ENCODE measurements around the gene IL34. TPM values are rescaled to one million over a fixed set of nuclear protein-coding genes. Genes with fewer than 3 reads are reported as not detected.

The IL34 gene
- total RNA-seq, 1 experiment from 2014 or later = 4.4 TPM

- Histone ChIP-seq H3K23ac (ENCODE audit: insufficient read length, low read depth, low read length) (no peak overlapping the region), H3K4me2 (ENCODE audit: insufficient read depth, insufficient read length, low read length) (no peak overlapping the region), H4K8ac (replicated peaks; ENCODE audit: insufficient read length, low read depth, low read length) (no peak overlapping the region), H2AK5ac (ENCODE audit: insufficient read length, low read length) (no peak overlapping the region), H3K14ac (ENCODE audit: insufficient read depth, low read length) (peak overlapping the region; percentile 27), H3K18ac (ENCODE audit: insufficient read length, low read depth, low read length) (peak overlapping the region; percentile 45), H3K4ac (ENCODE audit: low read depth, low read length) (no peak overlapping the region), H3K4me1 (ENCODE audit: insufficient read depth, low read length) (no peaks in the 10 kb centered on the region; the same call in 1 of the 2 replicates), H2BK20ac (ENCODE audit: low read depth, low read length, poor library complexity, severe bottlenecking) (no peak overlapping the region), H3K79me1 (ENCODE audit: insufficient read depth, low read depth, low read length, poor library complexity, severe bottlenecking) (no peaks in the 10 kb centered on the region), H2BK120ac (ENCODE audit: low read depth, low read length, poor library complexity, severe bottlenecking) (no peak overlapping the region), H3K9ac (ENCODE audit: extremely low read depth, insufficient read length, low read length) (no peak overlapping the region), H3K27me3 (ENCODE audit: insufficient read depth, low read length) (no peaks in the 10 kb centered on the region), H3K9me3 (ENCODE audit: control insufficient read depth, low read depth, low read length) (no peaks in the 10 kb centered on the region), H3K27ac (ENCODE audit: insufficient read length, low read depth, low read length) (no peak overlapping the region), H2BK15ac (ENCODE audit: low read depth, low read length) (no peak overlapping the region), H4K5ac (ENCODE audit: insufficient read length, low read depth, low read length) (no peak overlapping the region), H4K91ac (ENCODE audit: insufficient read length, low read depth, low read length) (no peak overlapping the region), H4K20me1 (ENCODE audit: control insufficient read depth, insufficient read depth, insufficient read length) (no peaks in the 10 kb centered on the region), H3K79me2 (ENCODE audit: insufficient read depth, low read length) (no peaks in the 10 kb centered on the region), H3K56ac (ENCODE audit: insufficient read length, low read depth, low read length) (no peak overlapping the region), H2AFZ (ENCODE audit: low read length) (no peak overlapping the region), H3T11ph (ENCODE audit: low read length) (no peak overlapping the region), H3K23me2 (ENCODE audit: insufficient read length, low read depth, low read length, poor library complexity, severe bottlenecking) (no peaks in the 10 kb centered on the region), H2BK5ac (ENCODE audit: insufficient read length, low read length) (no peak overlapping the region), H2BK12ac (ENCODE audit: insufficient read length, low read depth, low read length) (no peak overlapping the region)
- peaks cover 28 to 32% of the 10 kb centered on the region in 2 experiments for H3K4me1 Mint-ChIP-seq
- no peaks in the 10 kb centered on the region for H3K27me3 Mint-ChIP-seq (ENCODE audit: low read depth)
- no CpG with 5 or more reads among the region's 14 CpGs for WGBS (ENCODE audit: extremely low coverage, insufficient read length, low lambda C conversion rate)
- H3K9me3 Mint-ChIP-seq = no peaks in the 10 kb centered on the region
- DNase-seq = no peak
- H3K36me3 Mint-ChIP-seq (ENCODE audit: insufficient read depth in 1 of 3, low read depth in 3 of 3) = peaks cover 8 to 12% (median 9%) of the 10 kb centered on the region in 3 experiments; a peak in 4 of 7 replicates
- H3K27ac Mint-ChIP-seq = peak overlapping the region; percentile 83 to 93 (median 85); a peak in 6 of 7 replicates
- TF ChIP-seq, protein P1, sequence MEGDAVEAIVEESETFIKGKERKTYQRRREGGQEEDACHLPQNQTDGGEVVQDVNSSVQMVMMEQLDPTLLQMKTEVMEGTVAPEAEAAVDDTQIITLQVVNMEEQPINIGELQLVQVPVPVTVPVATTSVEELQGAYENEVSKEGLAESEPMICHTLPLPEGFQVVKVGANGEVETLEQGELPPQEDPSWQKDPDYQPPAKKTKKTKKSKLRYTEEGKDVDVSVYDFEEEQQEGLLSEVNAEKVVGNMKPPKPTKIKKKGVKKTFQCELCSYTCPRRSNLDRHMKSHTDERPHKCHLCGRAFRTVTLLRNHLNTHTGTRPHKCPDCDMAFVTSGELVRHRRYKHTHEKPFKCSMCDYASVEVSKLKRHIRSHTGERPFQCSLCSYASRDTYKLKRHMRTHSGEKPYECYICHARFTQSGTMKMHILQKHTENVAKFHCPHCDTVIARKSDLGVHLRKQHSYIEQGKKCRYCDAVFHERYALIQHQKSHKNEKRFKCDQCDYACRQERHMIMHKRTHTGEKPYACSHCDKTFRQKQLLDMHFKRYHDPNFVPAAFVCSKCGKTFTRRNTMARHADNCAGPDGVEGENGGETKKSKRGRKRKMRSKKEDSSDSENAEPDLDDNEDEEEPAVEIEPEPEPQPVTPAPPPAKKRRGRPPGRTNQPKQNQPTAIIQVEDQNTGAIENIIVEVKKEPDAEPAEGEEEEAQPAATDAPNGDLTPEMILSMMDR (conservative IDR thresholded peaks at IDR 0.05) = no peak
- H3K4me3 Mint-ChIP-seq = peak overlapping the region in 1 of 2 experiments; percentile 16; a peak in 2 of 5 replicates
These were observed 49.1 kb downstream of the IL34 start for GRCh38 chr16:70695331-70696070.

Measured in H9 (cell line).